SJSA1 (cell line): ENCODE results near the gene PHKA2. TPM values are rescaled to one million over a fixed set of nuclear protein-coding genes. Genes with fewer than 3 reads are reported as not detected.

Experiments
- DNase-seq, 2 experiments: peaks; one replicate each; pipeline ENCODE4 v3.0.0-alpha.2; 2015 to 2020; ENCODE audit warnings: low spot score in 2 of 2, low read depth in 1 of 2
- H3K27ac ChIP-seq: fragments of 250-450 bp; sonication (Bioruptor Pico); 2 replicates; pipeline ENCODE4 v1.5.1; 2020; ENCODE audit warnings: mild to moderate bottlenecking, moderate library complexity
- H3K27me3 ChIP-seq: fragments of 250-450 bp; sonication (Bioruptor Pico); replicated peaks from 2 replicates; pipeline ENCODE4 v1.5.1; 2020; ENCODE audit warnings: mild to moderate bottlenecking, moderate library complexity
- H3K36me3 ChIP-seq: fragments of 250-450 bp; sonication (Bioruptor Pico); 2 replicates; pipeline ENCODE4 v1.5.1; 2020; ENCODE audit warnings: mild to moderate bottlenecking
- H3K4me1 ChIP-seq: fragments of 250-450 bp; sonication (Bioruptor Pico); replicated peaks from 2 replicates; pipeline ENCODE4 v1.6.1; 2021; ENCODE audit warnings: mild to moderate bottlenecking
- H3K4me3 ChIP-seq: fragments of 250-450 bp; sonication (Bioruptor Pico); 2 replicates; pipeline ENCODE4 v1.5.1; 2020; ENCODE audit warnings: mild to moderate bottlenecking
- H3K9me3 ChIP-seq: fragments of 250-450 bp; sonication (Bioruptor Pico); replicated peaks from 2 replicates; pipeline ENCODE4 v1.5.1; 2020; ENCODE audit warnings: mild to moderate bottlenecking
- total RNA-seq: library from RNA; depleted of rRNA; stranded (reverse); fragments of >200 nt; shearing (Covaris generic); gene quantifications from 2 replicates; pipeline ENCODE4 v1.2.3, GENCODE V29; 2014

The PHKA2 gene
- total RNA-seq, 1 experiment from 2014 or later = 10.8 TPM

- no peak overlapping the region for H3K27ac ChIP-seq
- H3K4me3 ChIP-seq = no peak overlapping the region
- no peaks in the 10 kb centered on the region for H3K4me1 ChIP-seq
- no peaks in the 10 kb centered on the region for H3K27me3 ChIP-seq
- no peak for DNase-seq
- no peaks in the 10 kb centered on the region for H3K9me3 ChIP-seq
- peaks cover 2% of the 10 kb centered on the region; the same call in 1 of the 2 replicates for H3K36me3 ChIP-seq
These were observed 48.0 kb downstream of the PHKA2 start for GRCh38 chrX:18935893-18936292.

GRCh38 chrX:18934708-18935107 lies 49.2 kb downstream of the PHKA2 start:
- no peak for DNase-seq
- Histone ChIP-seq H3K4me1 (no peaks in the 10 kb centered on the region), H3K9me3 (no peaks in the 10 kb centered on the region), H3K4me3 (no peak overlapping the region), H3K36me3 (peaks cover 2% of the 10 kb centered on the region; the same call in 1 of the 2 replicates), H3K27me3 (no peaks in the 10 kb centered on the region), H3K27ac (no peak overlapping the region)

GRCh38 chrX:18933617-18934016 lies 50.3 kb downstream of the PHKA2 start:
- no peak for DNase-seq
- no peak overlapping the region for H3K4me3 ChIP-seq
- no peaks in the 10 kb centered on the region for H3K4me1 ChIP-seq
- H3K27me3 ChIP-seq = no peaks in the 10 kb centered on the region
- peaks cover 2% of the 10 kb centered on the region; the same call in 1 of the 2 replicates for H3K36me3 ChIP-seq
- no peaks in the 10 kb centered on the region for H3K9me3 ChIP-seq
- H3K27ac ChIP-seq = no peak overlapping the region

GRCh38 chrX:18931972-18932371 lies 51.9 kb downstream of the PHKA2 start:
- DNase-seq = no peak
- no peaks in the 10 kb centered on the region for H3K4me1 ChIP-seq
- no peaks in the 10 kb centered on the region for H3K36me3 ChIP-seq
- no peak overlapping the region for H3K4me3 ChIP-seq
- no peak overlapping the region for H3K27ac ChIP-seq
- H3K9me3 ChIP-seq = no peaks in the 10 kb centered on the region
- H3K27me3 ChIP-seq = no peaks in the 10 kb centered on the region

- Histone ChIP-seq H3K36me3 (no peaks in the 10 kb centered on the region), H3K4me3 (no peak overlapping the region), H3K4me1 (no peaks in the 10 kb centered on the region), H3K27ac (no peak overlapping the region), H3K9me3 (no peaks in the 10 kb centered on the region), H3K27me3 (no peaks in the 10 kb centered on the region)
- DNase-seq = no peak
These were observed 54.1 kb downstream of the PHKA2 start for GRCh38 chrX:18929775-18930174.

- no peak for DNase-seq
- no peaks in the 10 kb centered on the region for H3K9me3 ChIP-seq
- no peaks in the 10 kb centered on the region for H3K27me3 ChIP-seq
- no peaks in the 10 kb centered on the region for H3K36me3 ChIP-seq
- no peak overlapping the region for H3K27ac ChIP-seq
- H3K4me3 ChIP-seq = no peak overlapping the region
- no peaks in the 10 kb centered on the region for H3K4me1 ChIP-seq
These were observed 56.4 kb downstream of the PHKA2 start for GRCh38 chrX:18927558-18927957.

GRCh38 chrX:18924507-18925088 lies 59.3 kb downstream of the PHKA2 start:
- Histone ChIP-seq H3K36me3 (no peaks in the 10 kb centered on the region), H3K4me1 (no peaks in the 10 kb centered on the region), H3K4me3 (no peak overlapping the region), H3K27me3 (no peaks in the 10 kb centered on the region), H3K27ac (no peak overlapping the region), H3K9me3 (no peaks in the 10 kb centered on the region)
- DNase-seq = no peak

- Histone ChIP-seq H3K4me3 (no peak overlapping the region), H3K4me1 (no peaks in the 10 kb centered on the region), H3K27me3 (no peaks in the 10 kb centered on the region), H3K27ac (no peak overlapping the region), H3K9me3 (no peaks in the 10 kb centered on the region), H3K36me3 (no peaks in the 10 kb centered on the region)
- DNase-seq = no peak
These were observed 63.3 kb downstream of the PHKA2 start for GRCh38 chrX:18920566-18920965.

- DNase-seq = no peak
- no peak overlapping the region for H3K27ac ChIP-seq
- no peaks in the 10 kb centered on the region for H3K4me1 ChIP-seq
- no peaks in the 10 kb centered on the region for H3K27me3 ChIP-seq
- no peaks in the 10 kb centered on the region for H3K36me3 ChIP-seq
- H3K9me3 ChIP-seq = no peaks in the 10 kb centered on the region
- no peak overlapping the region for H3K4me3 ChIP-seq
These were observed 63.8 kb downstream of the PHKA2 start for GRCh38 chrX:18920079-18920478.

- no peak for DNase-seq
- Histone ChIP-seq H3K4me1 (no peaks in the 10 kb centered on the region), H3K4me3 (no peak overlapping the region), H3K27me3 (no peaks in the 10 kb centered on the region), H3K9me3 (no peaks in the 10 kb centered on the region), H3K27ac (no peak overlapping the region), H3K36me3 (no peaks in the 10 kb centered on the region)
These were observed 66.1 kb downstream of the PHKA2 start for GRCh38 chrX:18917831-18918230.

GRCh38 chrX:18906286-18906685 lies 77.6 kb downstream of the PHKA2 start:
- Histone ChIP-seq H3K9me3 (no peaks in the 10 kb centered on the region), H3K4me1 (no peaks in the 10 kb centered on the region), H3K4me3 (no peak overlapping the region), H3K27ac (no peak overlapping the region), H3K27me3 (no peaks in the 10 kb centered on the region), H3K36me3 (no peaks in the 10 kb centered on the region)
- no peak for DNase-seq

- Histone ChIP-seq H3K36me3 (no peaks in the 10 kb centered on the region), H3K4me3 (no peak overlapping the region), H3K9me3 (no peaks in the 10 kb centered on the region), H3K27ac (no peak overlapping the region), H3K27me3 (no peaks in the 10 kb centered on the region), H3K4me1 (no peaks in the 10 kb centered on the region)
- no peak for DNase-seq
These were observed 83.4 kb downstream of the PHKA2 start for GRCh38 chrX:18900401-18900976.

GRCh38 chrX:18899796-18900380 lies 84.0 kb downstream of the PHKA2 start:
- no peaks in the 10 kb centered on the region for H3K27me3 ChIP-seq
- H3K9me3 ChIP-seq = no peaks in the 10 kb centered on the region
- H3K27ac ChIP-seq = no peak overlapping the region
- no peak overlapping the region for H3K4me3 ChIP-seq
- DNase-seq = no peak
- H3K36me3 ChIP-seq = no peaks in the 10 kb centered on the region
- H3K4me1 ChIP-seq = no peaks in the 10 kb centered on the region

GRCh38 chrX:18898492-18898891 lies 85.4 kb downstream of the PHKA2 start:
- DNase-seq = no peak
- H3K36me3 ChIP-seq = no peaks in the 10 kb centered on the region
- no peak overlapping the region for H3K4me3 ChIP-seq
- H3K4me1 ChIP-seq = no peaks in the 10 kb centered on the region
- H3K9me3 ChIP-seq = no peaks in the 10 kb centered on the region
- H3K27ac ChIP-seq = no peak overlapping the region
- no peaks in the 10 kb centered on the region for H3K27me3 ChIP-seq
